GM20431 (cell line): Measurements from ENCODE around the gene LPAR3.

Source experiments
- in situ Hi-C: fragments of 300-500 bp; cut with MseI, MboI; formaldehyde crosslinking; loops from one replicate; pipeline ENCODE4 v1.15.0; 2020; ENCODE audit warnings: low sequenced_read_pairs; ENCODE audit not compliant: unreplicated experiment

Gene LPAR3

GRCh38 chr1:84836145-84836544 is 56.9 kb downstream of the LPAR3 start:
- in situ Hi-C loops: no loop called here

GRCh38 chr1:84835169-84835568 is 57.8 kb downstream of the LPAR3 start:
- in situ Hi-C loops: no loop called here

GRCh38 chr1:84834419-84835064 is 58.5 kb downstream of the LPAR3 start:
- in situ Hi-C loops: no loop called here

GRCh38 chr1:84833194-84833593 is 59.8 kb downstream of the LPAR3 start:
- in situ Hi-C loops: no loop called here

- in situ Hi-C loops: no loop called here
Observed at GRCh38 chr1:84830136-84830535, 62.9 kb downstream of the LPAR3 start.

GRCh38 chr1:84827976-84828375 is 65.0 kb downstream of the LPAR3 start:
- in situ Hi-C loops: no loop called here

- in situ Hi-C loops: no loop called here
Observed at GRCh38 chr1:84827555-84827954, 65.5 kb downstream of the LPAR3 start.

GRCh38 chr1:84825161-84825560 is 67.8 kb downstream of the LPAR3 start:
- in situ Hi-C loops: no loop called here

GRCh38 chr1:84823991-84824390 is 69.0 kb downstream of the LPAR3 start:
- in situ Hi-C loops: no loop called here

- in situ Hi-C loops: no loop called here
Observed at GRCh38 chr1:84823511-84823910, 69.5 kb downstream of the LPAR3 start.

GRCh38 chr1:84810343-84810742 is 82.7 kb downstream of the LPAR3 start:
- in situ Hi-C loops: no loop called here

GRCh38 chr1:84809023-84809422 is 84.0 kb downstream of the LPAR3 start:
- in situ Hi-C loops: no loop called here

- in situ Hi-C loops: no loop called here
Observed at GRCh38 chr1:84803604-84804003, 89.4 kb downstream of the LPAR3 start.

GRCh38 chr1:84802567-84803232 is 90.3 kb downstream of the LPAR3 start:
- in situ Hi-C loops: no loop called here

- in situ Hi-C loops: no loop called here
Observed at GRCh38 chr1:84800090-84801073, 92.6 kb downstream of the LPAR3 start.

- in situ Hi-C loops: no loop called here
Observed at GRCh38 chr1:84797603-84798002, 95.4 kb downstream of the LPAR3 start.

- in situ Hi-C loops: no loop called here
Observed at GRCh38 chr1:84795966-84796600, 96.9 kb downstream of the LPAR3 start.

- in situ Hi-C loops: no loop called here
Observed at GRCh38 chr1:84795213-84795612, 97.8 kb downstream of the LPAR3 start.

GRCh38 chr1:84792421-84792820 is 100.6 kb downstream of the LPAR3 start:
- in situ Hi-C loops: no loop called here

GRCh38 chr1:84789014-84789413 is 104.0 kb downstream of the LPAR3 start:
- in situ Hi-C loops: no loop called here
